HG03571 (cell line): Measurements from ENCODE around the gene COA5.
A peak's percentile ranks its signal among the peaks of the same experiment; 100 is the strongest.

Experiments
- ATAC-seq: cut with Tn5 transposase; IDR thresholded peaks from one replicate; pipeline ENCODE4 v1.9.1; 2021; ENCODE audit not compliant: unreplicated experiment

The COA5 gene

GRCh38 chr2:98608116-98608961 lies at the start of gene COA5, which contains the start of gene UNC50:
COA5 (minus strand) TSS chr2:98608512; CDS start chr2:98608405, 107 bp downstream.
UNC50 (plus strand) TSS chr2:98608589; CDS start chr2:98609760, 1,171 bp downstream.
- peak; percentile 85 for ATAC-seq

- no peak for ATAC-seq
These were observed 48.5 kb upstream of the COA5 start for GRCh38 chr2:98656800-98657199.

- no peak for ATAC-seq
These were observed 46.6 kb upstream of the COA5 start for GRCh38 chr2:98654699-98655495.

GRCh38 chr2:98650998-98651397 lies 42.7 kb upstream of the COA5 start:
- no peak for ATAC-seq

GRCh38 chr2:98649992-98650375 lies 41.7 kb upstream of the COA5 start:
- no peak for ATAC-seq

- ATAC-seq = peak; percentile 64
These were observed 41.1 kb upstream of the COA5 start for GRCh38 chr2:98649135-98649991.

- ATAC-seq = no peak
These were observed 40.1 kb upstream of the COA5 start for GRCh38 chr2:98648451-98648850.

GRCh38 chr2:98647636-98648035 lies 39.3 kb upstream of the COA5 start:
- ATAC-seq = no peak

- ATAC-seq = no peak
These were observed 35.3 kb upstream of the COA5 start for GRCh38 chr2:98643496-98644100.

GRCh38 chr2:98637401-98638147 lies 29.3 kb upstream of the COA5 start:
- no peak for ATAC-seq

- no peak for ATAC-seq
These were observed 26.2 kb upstream of the COA5 start for GRCh38 chr2:98634406-98635092.

GRCh38 chr2:98632351-98632750 lies 24.0 kb upstream of the COA5 start:
- no peak for ATAC-seq

GRCh38 chr2:98623657-98624056 lies 15.3 kb upstream of the COA5 start:
- ATAC-seq = no peak

GRCh38 chr2:98617149-98617548 lies 8.8 kb upstream of the COA5 start:
- ATAC-seq = no peak

- no peak for ATAC-seq
These were observed 7.2 kb upstream of the COA5 start for GRCh38 chr2:98615481-98615880.

- ATAC-seq = no peak
These were observed 5.9 kb upstream of the COA5 start for GRCh38 chr2:98614024-98614739.

GRCh38 chr2:98608962-98609604 lies 771 bp upstream of the COA5 start:
- ATAC-seq = no peak

- ATAC-seq = no peak
These were observed 584 bp downstream of the COA5 start for GRCh38 chr2:98607741-98608115.
